Small intestine (tissue), 7 donors: ENCODE data around the gene VAT1L. TPM values are rescaled to one million over a fixed set of nuclear protein-coding genes. Genes with fewer than 3 reads are reported as not detected.
A peak's percentile ranks its signal among the peaks of the same experiment; 100 is the strongest.
"Not testable (repeated sequence)": the region's sequence is repeated elsewhere in the genome, so short reads cannot be mapped to it uniquely, and the experiment has no call there.

Experiments used
- DNase-seq, 2 donors: peaks; one replicate each; pipeline versions ENCODE4 v3.0.0 to v3.0.0-alpha.2; 2013
- FAIRE-seq: peaks from 2 replicates; lab custom pipeline; 2012; peaks lifted over from hg19 to GRCh38; lab: Jason Lieb, UNC
- H3K27ac ChIP-seq, 3 donors: one replicate each; pipeline ENCODE4 v1.5.1; 2013; ENCODE audit warnings: low read length in 2 of 3, mild to moderate bottlenecking in 2 of 3, control low read depth in 1 of 3, inconsistent platforms in 1 of 3, low read depth in 1 of 3, moderate library complexity in 1 of 3
- H3K27me3 ChIP-seq, 3 donors: one replicate each; pipeline ENCODE4 v1.6.1; 2013; ENCODE audit warnings: low read length in 3 of 3, inconsistent platforms in 1 of 3; ENCODE audit not compliant: control insufficient read depth in 3 of 3, insufficient read depth in 3 of 3
- H3K36me3 ChIP-seq, 3 donors: one replicate each; pipeline ENCODE4 v1.6.1; 2013; ENCODE audit warnings: low read length in 3 of 3, inconsistent platforms in 1 of 3, low read depth in 1 of 3, mild to moderate bottlenecking in 1 of 3, moderate library complexity in 1 of 3; ENCODE audit not compliant: control insufficient read depth in 3 of 3, insufficient read depth in 2 of 3
- H3K4me1 ChIP-seq, 3 donors: one replicate each; pipeline ENCODE4 v1.6.1; 2013; ENCODE audit warnings: low read length in 2 of 3, inconsistent platforms in 1 of 3, low read depth in 1 of 3, mild to moderate bottlenecking in 1 of 3, moderate library complexity in 1 of 3; ENCODE audit not compliant: control insufficient read depth in 3 of 3, insufficient read depth in 2 of 3
- H3K4me3 ChIP-seq, 3 donors: one replicate each; pipeline ENCODE4 v1.5.1; 2013; ENCODE audit warnings: low read length in 3 of 3, control low read depth in 1 of 3, inconsistent platforms in 1 of 3, low read depth in 1 of 3, mild to moderate bottlenecking in 1 of 3, moderate library complexity in 1 of 3
- H3K9me3 ChIP-seq, 2 donors: one replicate each; pipeline ENCODE4 v1.6.1; 2013; ENCODE audit warnings: low read depth in 1 of 2, low read length in 1 of 2; ENCODE audit not compliant: control insufficient read depth in 2 of 2, insufficient read depth in 1 of 2
- WGBS, 3 donors: extraction: QIAGEN DNeasy Blood & Tissue Kit; methylation state at CpG; one replicate each; pipeline ENCODE4 v1.1.7; 2013; 5-methylcytosine and 5-hydroxymethylcytosine counted together
- polyA plus RNA-seq, 4 donors: library from polyadenylated mRNA; stranded (reverse) in 3 of 4; unstranded in 1 of 4; fragments of 200-250 nt in 3 of 4; fragments of 120-200 nt in 1 of 4; gene quantifications; one replicate each; pipeline versions ENCODE4 v1.2.1 to v1.2.3, GENCODE V29; 2013
- donor health status: healthy with polysubstance abuse.
- donor health status: control.
- donor health status: control.
- donor health status: Bipolar disorder and iron deficiency.
- donor health status: healthy.

VAT1L gene
- polyA plus RNA-seq, 4 donors = 0.22 to 3.5 (median 1.6) TPM

DNA sequence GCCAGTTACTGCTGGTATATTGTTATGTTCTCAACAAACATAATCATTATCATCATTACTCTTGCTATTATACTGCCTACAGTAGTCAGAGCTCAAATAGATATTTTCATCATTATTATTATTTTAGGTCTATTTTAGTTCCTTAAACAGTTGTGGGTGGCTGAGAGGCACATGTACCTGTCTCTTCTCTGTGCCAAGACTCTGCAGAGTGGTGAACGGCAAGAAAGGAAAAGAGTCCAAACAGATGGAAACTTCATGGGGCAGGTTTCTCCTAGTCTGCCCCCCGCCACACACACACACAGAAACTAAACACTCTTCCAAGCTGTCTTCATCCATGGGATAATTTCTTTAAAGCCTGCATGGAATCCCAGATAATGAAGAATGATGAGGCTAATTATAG is 156.3 kb downstream of the VAT1L start:
- no peaks in the 10 kb centered on the region for H3K9me3 ChIP-seq
- 79 to 82% (median 80%) methylated on average over 2 of the region's 2 CpGs for WGBS, 3 donors
- no peaks in the 10 kb centered on the region for H3K4me1 ChIP-seq
- no peak for DNase-seq
- H3K27ac ChIP-seq = no peak overlapping the region
- H3K27me3 ChIP-seq = no peaks in the 10 kb centered on the region
- H3K36me3 ChIP-seq = no peaks in the 10 kb centered on the region
- no peak overlapping the region for H3K4me3 ChIP-seq
- no peak for FAIRE-seq

DNA sequence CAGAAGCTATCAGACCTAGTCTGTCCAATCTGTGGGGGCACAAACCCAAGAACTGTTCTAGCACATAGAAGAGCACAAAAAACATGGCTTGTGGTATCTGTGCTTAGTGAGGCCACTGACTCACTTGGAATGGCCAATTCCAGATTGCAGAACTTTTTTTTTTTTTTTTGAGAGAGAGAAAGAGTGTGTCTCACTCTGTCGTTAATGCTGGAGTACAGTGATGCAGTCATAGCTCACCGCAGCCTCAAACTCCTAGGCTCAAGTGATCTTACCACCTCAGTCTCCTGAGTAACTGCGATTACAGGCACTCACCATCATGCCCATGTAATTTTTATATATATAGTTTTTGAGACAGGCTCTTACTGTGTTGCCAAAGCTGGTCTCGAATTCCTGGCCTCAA is 156.8 kb downstream of the VAT1L start:
- 75 to 86% (median 76%) methylated on average over 4 of the region's 4 CpGs for WGBS, 3 donors
- H3K36me3 ChIP-seq = no peaks in the 10 kb centered on the region
- no peak for FAIRE-seq

GRCh38 chr16:77946823-77947222 is 158.5 kb downstream of the VAT1L start:
- FAIRE-seq = no peak
- 31 to 50% (median 46%) methylated on average over 4 of the region's 4 CpGs for WGBS, 3 donors

More for the DNA sequence above, 156.8 kb downstream of the VAT1L start:
- no peaks in the 10 kb centered on the region for H3K4me1 ChIP-seq
- no peak overlapping the region for H3K4me3 ChIP-seq
- no peak for DNase-seq
- no peak overlapping the region for H3K27ac ChIP-seq
- no peaks in the 10 kb centered on the region for H3K9me3 ChIP-seq
- no peaks in the 10 kb centered on the region for H3K27me3 ChIP-seq

DNA sequence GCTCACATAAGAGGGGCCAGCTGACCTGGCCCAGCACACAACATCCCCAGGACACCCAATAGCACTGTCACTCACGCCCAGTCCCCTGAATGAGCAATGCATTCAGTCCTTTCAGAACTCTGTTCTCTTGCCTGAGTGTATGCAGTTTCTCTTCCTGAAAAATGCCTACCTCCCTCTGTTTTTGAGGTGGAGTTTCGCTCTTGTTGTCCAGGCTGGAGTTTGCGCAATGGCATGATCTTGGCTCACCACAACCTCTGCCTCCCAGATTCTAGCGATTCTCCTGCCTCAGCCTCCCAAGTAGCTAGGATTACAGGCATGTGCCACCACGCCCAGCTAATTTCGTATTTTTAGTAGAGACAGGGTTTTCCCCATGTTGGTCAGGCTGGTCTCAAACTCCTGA is 159.2 kb downstream of the VAT1L start:
- H3K4me3 ChIP-seq, FAIRE-seq, H3K27me3 ChIP-seq, DNase-seq, H3K4me1 ChIP-seq, H3K36me3 ChIP-seq, H3K9me3 ChIP-seq, H3K27ac ChIP-seq: not testable (repeated sequence)
- 75 to 82% (median 78%) methylated on average over 6 of the region's 6 CpGs for WGBS, 3 donors

More at GRCh38 chr16:77946823-77947222, 158.5 kb downstream of the VAT1L start:
- no peak overlapping the region for H3K27ac ChIP-seq
- no peaks in the 10 kb centered on the region for H3K27me3 ChIP-seq
- H3K4me1 ChIP-seq = no peaks in the 10 kb centered on the region
- no peaks in the 10 kb centered on the region for H3K36me3 ChIP-seq
- no peaks in the 10 kb centered on the region for H3K9me3 ChIP-seq
- H3K4me3 ChIP-seq = no peak overlapping the region
- no peak for DNase-seq

- DNase-seq = no peak
- H3K9me3 ChIP-seq = no peaks in the 10 kb centered on the region
- 54 to 70% (median 57%) methylated on average over 5 of the region's 5 CpGs for WGBS, 3 donors
- no peaks in the 10 kb centered on the region for H3K27me3 ChIP-seq
- H3K27ac ChIP-seq = no peak overlapping the region
- no peak for FAIRE-seq
- H3K36me3 ChIP-seq = no peaks in the 10 kb centered on the region
- no peak overlapping the region for H3K4me3 ChIP-seq
- no peaks in the 10 kb centered on the region for H3K4me1 ChIP-seq
Measured at GRCh38 chr16:77948835-77949234, 160.5 kb downstream of the VAT1L start.

- no peak overlapping the region for H3K4me3 ChIP-seq
- no peaks in the 10 kb centered on the region for H3K4me1 ChIP-seq
- FAIRE-seq (no peak), DNase-seq (no peak)
- no peaks in the 10 kb centered on the region for H3K27me3 ChIP-seq
- H3K27ac ChIP-seq = no peak overlapping the region
- H3K36me3 ChIP-seq = no peaks in the 10 kb centered on the region
- 68 to 88% (median 78%) methylated on average over 2 of the region's 2 CpGs for WGBS, 3 donors
- no peaks in the 10 kb centered on the region for H3K9me3 ChIP-seq
Measured at GRCh38 chr16:77949445-77949844, 161.1 kb downstream of the VAT1L start.

DNA sequence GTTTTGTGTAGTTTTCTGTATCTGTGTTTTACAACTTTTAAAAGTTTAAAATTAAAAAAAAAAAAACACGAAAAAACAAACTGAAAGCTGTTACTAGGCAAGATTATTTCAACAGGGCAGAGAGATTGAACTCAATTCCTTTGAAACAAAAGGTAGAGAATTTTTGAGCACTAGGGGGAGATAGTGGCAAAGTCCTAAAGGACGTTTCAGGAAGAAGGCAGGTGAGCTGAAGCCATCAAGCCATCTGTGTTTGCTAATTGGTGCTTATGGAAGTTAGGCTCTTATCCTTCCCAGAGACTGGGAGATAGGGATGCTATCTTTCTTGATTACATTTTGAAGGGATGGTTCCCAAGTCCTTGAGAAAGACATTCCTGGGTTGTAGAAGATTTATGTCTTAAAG is 163.4 kb downstream of the VAT1L start:
- WGBS, 3 donors = 7 to 28% (median 12%) methylated on average over 2 of the region's 2 CpGs
- Histone ChIP-seq H3K27ac (no peak overlapping the region), H3K27me3 (no peaks in the 10 kb centered on the region), H3K4me3 (no peak overlapping the region), H3K4me1 (no peaks in the 10 kb centered on the region), H3K9me3 (no peaks in the 10 kb centered on the region), H3K36me3 (no peaks in the 10 kb centered on the region)
- DNase-seq (peak; percentile 22 to 58), FAIRE-seq (no peak)

DNA sequence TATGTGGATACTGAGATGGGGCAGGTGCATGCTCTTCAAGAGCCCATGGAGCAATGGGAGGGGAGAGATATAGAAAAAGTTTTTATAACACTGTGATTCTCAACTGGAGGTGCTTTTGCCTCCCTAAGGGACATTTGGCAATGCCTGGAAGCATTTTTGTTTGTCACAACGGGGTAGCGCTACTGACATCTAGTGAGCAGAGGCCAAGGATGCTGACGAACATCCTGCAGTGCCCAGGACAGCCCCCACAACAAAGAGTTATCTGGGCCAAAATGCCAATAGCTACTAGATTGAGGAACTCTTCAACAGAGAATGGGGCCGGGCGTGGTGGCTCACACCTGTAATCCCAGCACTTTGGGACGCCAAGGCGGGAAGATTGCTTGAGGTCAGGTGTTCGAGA is 166.8 kb downstream of the VAT1L start:
- no peak overlapping the region for H3K4me3 ChIP-seq
- H3K27ac ChIP-seq = no peak overlapping the region
- peaks cover 0 to 2% (median 0%) of the 10 kb centered on the region in 3 donors for H3K27me3 ChIP-seq
- FAIRE-seq (no peak), DNase-seq (no peak)
- 82 to 90% (median 84%) methylated on average over 8 of the region's 8 CpGs for WGBS, 3 donors
- no peaks in the 10 kb centered on the region for H3K36me3 ChIP-seq
- no peaks in the 10 kb centered on the region for H3K9me3 ChIP-seq
- no peaks in the 10 kb centered on the region for H3K4me1 ChIP-seq

DNA sequence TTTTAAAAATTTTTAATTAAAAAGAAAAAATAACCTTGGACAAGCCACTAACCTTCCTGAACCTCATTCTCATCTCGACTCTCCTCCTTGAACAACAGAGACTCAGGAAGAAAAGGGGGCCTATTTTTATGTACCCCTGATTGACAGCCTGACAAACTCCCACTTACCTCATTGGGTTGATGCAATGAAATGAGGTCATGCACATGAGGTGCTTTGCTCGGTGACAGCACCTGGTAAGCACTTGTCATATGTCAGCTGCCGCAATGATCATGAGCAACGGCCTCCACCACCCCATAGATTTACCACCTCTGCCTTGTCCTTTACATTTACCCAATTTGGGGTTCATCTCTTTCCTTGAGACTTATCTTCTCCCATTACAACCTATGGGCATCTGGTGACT is 167.9 kb downstream of the VAT1L start:
- Histone ChIP-seq H3K4me3 (no peak overlapping the region), H3K27ac (no peak overlapping the region), H3K4me1 (no peaks in the 10 kb centered on the region), H3K9me3 (no peaks in the 10 kb centered on the region), H3K27me3 (peaks cover 0 to 2% (median 0%) of the 10 kb centered on the region in 3 donors), H3K36me3 (no peaks in the 10 kb centered on the region)
- WGBS, 3 donors = 79 to 87% (median 83%) methylated on average over 4 of the region's 4 CpGs
- DNase-seq (no peak), FAIRE-seq (no peak)
